Measurements from ENCODE around the gene TMA7.
A peak's percentile ranks its signal among the peaks of the same experiment; 100 is the strongest.

DNA sequence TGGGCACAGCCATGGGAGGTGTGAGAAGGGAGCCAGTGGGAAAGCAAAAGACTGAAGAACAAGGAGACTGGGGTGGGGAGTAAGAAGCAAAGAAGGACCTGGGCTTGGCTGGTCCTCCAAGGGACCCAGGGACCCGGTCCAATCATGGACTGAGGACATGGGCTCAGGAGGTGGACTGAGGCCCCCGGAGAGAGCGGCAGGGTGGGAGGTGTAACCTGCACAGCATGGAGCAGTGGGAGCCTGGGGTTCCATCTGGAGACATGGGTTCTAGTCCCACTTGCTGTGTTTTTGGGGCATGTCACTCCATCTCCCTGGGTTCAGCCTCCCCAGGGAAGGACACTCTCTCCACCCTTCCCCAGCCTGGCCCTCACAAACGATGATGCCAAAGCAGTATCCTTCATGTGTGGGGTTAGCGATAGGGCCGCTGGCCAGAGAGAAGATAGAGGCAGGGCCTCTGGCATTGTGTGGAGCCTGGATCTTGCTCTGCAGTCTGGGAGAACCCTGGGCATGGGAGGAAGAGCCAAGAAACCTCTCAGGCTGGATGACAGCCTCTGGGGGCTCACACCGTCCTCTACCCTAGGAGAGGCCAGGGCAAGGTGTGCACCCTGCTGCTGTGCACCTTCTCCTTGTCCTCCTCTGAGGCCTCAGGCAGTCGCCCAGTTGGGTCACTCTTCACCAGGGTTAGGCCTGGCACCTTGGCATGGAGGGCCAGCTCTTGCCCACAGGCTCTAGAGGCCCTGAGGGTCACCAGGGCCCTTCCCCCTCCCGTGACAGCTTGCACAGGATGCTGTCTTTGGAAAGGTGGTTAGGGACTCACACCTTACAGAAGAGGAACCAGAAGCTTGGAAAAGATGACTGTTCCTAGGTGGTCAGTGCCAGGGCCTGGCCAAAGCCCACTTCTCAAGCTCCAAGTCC lies 42.0 kb upstream of the TMA7 start:
- TF ChIP-seq RAD21 (conservative IDR thresholded peaks at IDR 0.05) (no peak), POLR2AphosphoS5 (IDR thresholded peaks at IDR 0.05) (peak; percentile 13), EP300 (conservative IDR thresholded peaks at IDR 0.05; ENCODE audit: poor library complexity, severe bottlenecking) (no peak), EZH2 (IDR thresholded peaks at IDR 0.05; ENCODE audit: borderline replicate concordance, insufficient read depth, low read length, poor library complexity, severe bottlenecking) (no peak), MXI1 (conservative IDR thresholded peaks at IDR 0.05; ENCODE audit: poor library complexity, severe bottlenecking) (no peak), SMC3 (conservative IDR thresholded peaks at IDR 0.05; ENCODE audit: poor library complexity) (no peak)
- TF ChIP-seq, protein P1, sequence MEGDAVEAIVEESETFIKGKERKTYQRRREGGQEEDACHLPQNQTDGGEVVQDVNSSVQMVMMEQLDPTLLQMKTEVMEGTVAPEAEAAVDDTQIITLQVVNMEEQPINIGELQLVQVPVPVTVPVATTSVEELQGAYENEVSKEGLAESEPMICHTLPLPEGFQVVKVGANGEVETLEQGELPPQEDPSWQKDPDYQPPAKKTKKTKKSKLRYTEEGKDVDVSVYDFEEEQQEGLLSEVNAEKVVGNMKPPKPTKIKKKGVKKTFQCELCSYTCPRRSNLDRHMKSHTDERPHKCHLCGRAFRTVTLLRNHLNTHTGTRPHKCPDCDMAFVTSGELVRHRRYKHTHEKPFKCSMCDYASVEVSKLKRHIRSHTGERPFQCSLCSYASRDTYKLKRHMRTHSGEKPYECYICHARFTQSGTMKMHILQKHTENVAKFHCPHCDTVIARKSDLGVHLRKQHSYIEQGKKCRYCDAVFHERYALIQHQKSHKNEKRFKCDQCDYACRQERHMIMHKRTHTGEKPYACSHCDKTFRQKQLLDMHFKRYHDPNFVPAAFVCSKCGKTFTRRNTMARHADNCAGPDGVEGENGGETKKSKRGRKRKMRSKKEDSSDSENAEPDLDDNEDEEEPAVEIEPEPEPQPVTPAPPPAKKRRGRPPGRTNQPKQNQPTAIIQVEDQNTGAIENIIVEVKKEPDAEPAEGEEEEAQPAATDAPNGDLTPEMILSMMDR (IDR thresholded peaks at IDR 0.05; ENCODE audit: poor library complexity, severe bottlenecking) = no peak
- TF ChIP-seq, protein P2, sequence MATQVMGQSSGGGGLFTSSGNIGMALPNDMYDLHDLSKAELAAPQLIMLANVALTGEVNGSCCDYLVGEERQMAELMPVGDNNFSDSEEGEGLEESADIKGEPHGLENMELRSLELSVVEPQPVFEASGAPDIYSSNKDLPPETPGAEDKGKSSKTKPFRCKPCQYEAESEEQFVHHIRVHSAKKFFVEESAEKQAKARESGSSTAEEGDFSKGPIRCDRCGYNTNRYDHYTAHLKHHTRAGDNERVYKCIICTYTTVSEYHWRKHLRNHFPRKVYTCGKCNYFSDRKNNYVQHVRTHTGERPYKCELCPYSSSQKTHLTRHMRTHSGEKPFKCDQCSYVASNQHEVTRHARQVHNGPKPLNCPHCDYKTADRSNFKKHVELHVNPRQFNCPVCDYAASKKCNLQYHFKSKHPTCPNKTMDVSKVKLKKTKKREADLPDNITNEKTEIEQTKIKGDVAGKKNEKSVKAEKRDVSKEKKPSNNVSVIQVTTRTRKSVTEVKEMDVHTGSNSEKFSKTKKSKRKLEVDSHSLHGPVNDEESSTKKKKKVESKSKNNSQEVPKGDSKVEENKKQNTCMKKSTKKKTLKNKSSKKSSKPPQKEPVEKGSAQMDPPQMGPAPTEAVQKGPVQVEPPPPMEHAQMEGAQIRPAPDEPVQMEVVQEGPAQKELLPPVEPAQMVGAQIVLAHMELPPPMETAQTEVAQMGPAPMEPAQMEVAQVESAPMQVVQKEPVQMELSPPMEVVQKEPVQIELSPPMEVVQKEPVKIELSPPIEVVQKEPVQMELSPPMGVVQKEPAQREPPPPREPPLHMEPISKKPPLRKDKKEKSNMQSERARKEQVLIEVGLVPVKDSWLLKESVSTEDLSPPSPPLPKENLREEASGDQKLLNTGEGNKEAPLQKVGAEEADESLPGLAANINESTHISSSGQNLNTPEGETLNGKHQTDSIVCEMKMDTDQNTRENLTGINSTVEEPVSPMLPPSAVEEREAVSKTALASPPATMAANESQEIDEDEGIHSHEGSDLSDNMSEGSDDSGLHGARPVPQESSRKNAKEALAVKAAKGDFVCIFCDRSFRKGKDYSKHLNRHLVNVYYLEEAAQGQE (IDR thresholded peaks at IDR 0.05; ENCODE audit: borderline replicate concordance) = no peak

Measured in neural cell (in vitro differentiated cells).